Measurements from ENCODE around the gene CENPC.

DNA sequence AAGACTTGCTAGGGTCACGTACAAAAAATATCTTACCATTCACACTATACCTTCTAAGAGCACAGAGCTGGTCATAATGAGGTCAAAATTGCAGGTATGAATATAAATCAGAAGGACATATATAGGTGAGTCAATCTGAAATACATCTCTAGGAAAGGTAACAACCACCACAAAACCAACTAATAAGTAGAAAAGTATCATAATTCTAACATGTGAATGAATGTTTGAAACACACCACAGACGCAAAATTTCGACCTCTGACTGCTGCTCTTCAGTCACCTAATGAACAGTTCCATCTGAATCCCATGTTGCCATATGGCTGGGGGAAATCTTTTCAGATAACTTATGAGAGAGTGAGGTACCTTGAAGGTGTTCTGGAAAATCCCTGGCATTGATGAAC, 35.3 kb upstream of the CENPC start:
- TF ChIP-seq, protein P1, sequence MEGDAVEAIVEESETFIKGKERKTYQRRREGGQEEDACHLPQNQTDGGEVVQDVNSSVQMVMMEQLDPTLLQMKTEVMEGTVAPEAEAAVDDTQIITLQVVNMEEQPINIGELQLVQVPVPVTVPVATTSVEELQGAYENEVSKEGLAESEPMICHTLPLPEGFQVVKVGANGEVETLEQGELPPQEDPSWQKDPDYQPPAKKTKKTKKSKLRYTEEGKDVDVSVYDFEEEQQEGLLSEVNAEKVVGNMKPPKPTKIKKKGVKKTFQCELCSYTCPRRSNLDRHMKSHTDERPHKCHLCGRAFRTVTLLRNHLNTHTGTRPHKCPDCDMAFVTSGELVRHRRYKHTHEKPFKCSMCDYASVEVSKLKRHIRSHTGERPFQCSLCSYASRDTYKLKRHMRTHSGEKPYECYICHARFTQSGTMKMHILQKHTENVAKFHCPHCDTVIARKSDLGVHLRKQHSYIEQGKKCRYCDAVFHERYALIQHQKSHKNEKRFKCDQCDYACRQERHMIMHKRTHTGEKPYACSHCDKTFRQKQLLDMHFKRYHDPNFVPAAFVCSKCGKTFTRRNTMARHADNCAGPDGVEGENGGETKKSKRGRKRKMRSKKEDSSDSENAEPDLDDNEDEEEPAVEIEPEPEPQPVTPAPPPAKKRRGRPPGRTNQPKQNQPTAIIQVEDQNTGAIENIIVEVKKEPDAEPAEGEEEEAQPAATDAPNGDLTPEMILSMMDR (IDR thresholded peaks at IDR 0.05), result no peak
- TF ChIP-seq, protein P2, sequence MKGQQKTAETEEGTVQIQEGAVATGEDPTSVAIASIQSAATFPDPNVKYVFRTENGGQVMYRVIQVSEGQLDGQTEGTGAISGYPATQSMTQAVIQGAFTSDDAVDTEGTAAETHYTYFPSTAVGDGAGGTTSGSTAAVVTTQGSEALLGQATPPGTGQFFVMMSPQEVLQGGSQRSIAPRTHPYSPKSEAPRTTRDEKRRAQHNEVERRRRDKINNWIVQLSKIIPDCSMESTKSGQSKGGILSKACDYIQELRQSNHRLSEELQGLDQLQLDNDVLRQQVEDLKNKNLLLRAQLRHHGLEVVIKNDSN (CRISPR knock-in tag; IDR thresholded peaks at IDR 0.05), result no peak
- no peak for TF ChIP-seq TEAD4 (CRISPR knock-in tag; IDR thresholded peaks at IDR 0.05)
- TF ChIP-seq FOXK1 (CRISPR knock-in tag; IDR thresholded peaks at IDR 0.05), result no peak
- TF ChIP-seq ZBTB21 (CRISPR knock-in tag; IDR thresholded peaks at IDR 0.05; ENCODE audit: borderline replicate concordance), result no peak
- no peak for TF ChIP-seq CREB1 (CRISPR knock-in tag; IDR thresholded peaks at IDR 0.05)
- TF ChIP-seq, protein P3, sequence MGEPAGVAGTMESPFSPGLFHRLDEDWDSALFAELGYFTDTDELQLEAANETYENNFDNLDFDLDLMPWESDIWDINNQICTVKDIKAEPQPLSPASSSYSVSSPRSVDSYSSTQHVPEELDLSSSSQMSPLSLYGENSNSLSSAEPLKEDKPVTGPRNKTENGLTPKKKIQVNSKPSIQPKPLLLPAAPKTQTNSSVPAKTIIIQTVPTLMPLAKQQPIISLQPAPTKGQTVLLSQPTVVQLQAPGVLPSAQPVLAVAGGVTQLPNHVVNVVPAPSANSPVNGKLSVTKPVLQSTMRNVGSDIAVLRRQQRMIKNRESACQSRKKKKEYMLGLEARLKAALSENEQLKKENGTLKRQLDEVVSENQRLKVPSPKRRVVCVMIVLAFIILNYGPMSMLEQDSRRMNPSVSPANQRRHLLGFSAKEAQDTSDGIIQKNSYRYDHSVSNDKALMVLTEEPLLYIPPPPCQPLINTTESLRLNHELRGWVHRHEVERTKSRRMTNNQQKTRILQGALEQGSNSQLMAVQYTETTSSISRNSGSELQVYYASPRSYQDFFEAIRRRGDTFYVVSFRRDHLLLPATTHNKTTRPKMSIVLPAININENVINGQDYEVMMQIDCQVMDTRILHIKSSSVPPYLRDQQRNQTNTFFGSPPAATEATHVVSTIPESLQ (CRISPR knock-in tag; IDR thresholded peaks at IDR 0.05), result no peak
- TF ChIP-seq, protein P4, sequence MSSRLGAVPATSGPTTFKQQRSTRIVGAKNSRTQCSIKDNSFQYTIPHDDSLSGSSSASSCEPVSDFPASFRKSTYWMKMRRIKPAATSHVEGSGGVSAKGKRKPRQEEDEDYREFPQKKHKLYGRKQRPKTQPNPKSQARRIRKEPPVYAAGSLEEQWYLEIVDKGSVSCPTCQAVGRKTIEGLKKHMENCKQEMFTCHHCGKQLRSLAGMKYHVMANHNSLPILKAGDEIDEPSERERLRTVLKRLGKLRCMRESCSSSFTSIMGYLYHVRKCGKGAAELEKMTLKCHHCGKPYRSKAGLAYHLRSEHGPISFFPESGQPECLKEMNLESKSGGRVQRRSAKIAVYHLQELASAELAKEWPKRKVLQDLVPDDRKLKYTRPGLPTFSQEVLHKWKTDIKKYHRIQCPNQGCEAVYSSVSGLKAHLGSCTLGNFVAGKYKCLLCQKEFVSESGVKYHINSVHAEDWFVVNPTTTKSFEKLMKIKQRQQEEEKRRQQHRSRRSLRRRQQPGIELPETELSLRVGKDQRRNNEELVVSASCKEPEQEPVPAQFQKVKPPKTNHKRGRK (CRISPR knock-in tag; IDR thresholded peaks at IDR 0.05; ENCODE audit: borderline replicate concordance), result no peak
- TF ChIP-seq NFE2L1 (CRISPR knock-in tag; IDR thresholded peaks at IDR 0.05), result no peak
- TF ChIP-seq ELF4 (CRISPR knock-in tag; IDR thresholded peaks at IDR 0.05; ENCODE audit: low read depth), result no peak
- TF ChIP-seq, protein P5, sequence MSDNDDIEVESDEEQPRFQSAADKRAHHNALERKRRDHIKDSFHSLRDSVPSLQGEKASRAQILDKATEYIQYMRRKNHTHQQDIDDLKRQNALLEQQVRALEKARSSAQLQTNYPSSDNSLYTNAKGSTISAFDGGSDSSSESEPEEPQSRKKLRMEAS (CRISPR knock-in tag; IDR thresholded peaks at IDR 0.05), result no peak

Measured in WTC11 (cell line).